Liver (tissue), 9 donors: ENCODE results near the gene CTBP1. TPM values are rescaled to one million over a fixed set of nuclear protein-coding genes. Genes with fewer than 3 reads are reported as not detected.

Experiments used
- DNase-seq: peaks from one replicate; pipeline ENCODE4 v3.0.0-alpha.2; 2017; ENCODE audit warnings: low spot score
- H3K27ac ChIP-seq, 2 donors: one replicate each; pipeline ENCODE4 v1.7.0; 2013; ENCODE audit warnings: inconsistent platforms in 2 of 2, low read length in 2 of 2, control low read depth in 1 of 2, low read depth in 1 of 2, mild to moderate bottlenecking in 1 of 2
- H3K27me3 ChIP-seq, 4 donors: one replicate each; pipeline versions ENCODE4 v1.6.1 to v1.7.0; 2013; ENCODE audit warnings: low read length in 3 of 4, inconsistent platforms in 1 of 4, mild to moderate bottlenecking in 1 of 4, moderate library complexity in 1 of 4; ENCODE audit not compliant: control insufficient read depth in 4 of 4, insufficient read depth in 4 of 4
- H3K36me3 ChIP-seq, 4 donors: one replicate each; pipeline versions ENCODE4 v1.6.1 to v1.7.0; 2013; ENCODE audit warnings: low read length in 3 of 4, mild to moderate bottlenecking in 3 of 4, low read depth in 1 of 4, moderate library complexity in 1 of 4; ENCODE audit not compliant: control insufficient read depth in 4 of 4, insufficient read depth in 3 of 4
- H3K4me1 ChIP-seq, 4 donors: one replicate each; pipeline versions ENCODE4 v1.6.1 to v1.7.0; 2013; ENCODE audit warnings: low read length in 3 of 4, mild to moderate bottlenecking in 3 of 4, moderate library complexity in 1 of 4; ENCODE audit not compliant: control insufficient read depth in 4 of 4, insufficient read depth in 4 of 4
- H3K4me3 ChIP-seq, 3 donors: one replicate each; pipeline versions ENCODE4 v1.6.1 to v1.7.0; 2013; ENCODE audit warnings: low read length in 3 of 3, control low read depth in 1 of 3, low read depth in 1 of 3, mild to moderate bottlenecking in 1 of 3
- H3K9ac ChIP-seq, 2 donors: one replicate each; pipeline ENCODE4 v1.7.0; 2013; ENCODE audit warnings: low read length in 2 of 2, mild to moderate bottlenecking in 2 of 2, moderate library complexity in 2 of 2, control low read depth in 1 of 2, low read depth in 1 of 2
- H3K9me3 ChIP-seq, 4 donors: one replicate each; pipeline versions ENCODE4 v1.6.1 to v1.7.0; 2013; ENCODE audit warnings: low read length in 3 of 4; ENCODE audit not compliant: control insufficient read depth in 4 of 4
- EGR1 ChIP-seq, 2 donors: IDR thresholded peaks; 2 replicates each; pipeline ENCODE4 v1.6.1; 2016 to 2018; ENCODE audit warnings: antibody characterized with exemption in 2 of 2, low read depth in 2 of 2
- FOXA1 ChIP-seq: IDR thresholded peaks from 2 replicates; pipeline ENCODE4 v1.6.1; 2016; ENCODE audit warnings: antibody characterized with exemption
- FOXA2 ChIP-seq: IDR thresholded peaks from 2 replicates; pipeline ENCODE4 v1.6.1; 2016; ENCODE audit warnings: antibody characterized with exemption
- GABPA ChIP-seq, 2 donors: IDR thresholded peaks in 1 of 2; conservative IDR thresholded peaks in 1 of 2; 2 replicates each; pipeline ENCODE4 v1.6.1; 2016; ENCODE audit warnings: antibody characterized with exemption in 2 of 2, mild to moderate bottlenecking in 1 of 2, moderate library complexity in 1 of 2
- HNF4A ChIP-seq, 2 donors: conservative IDR thresholded peaks; 2 replicates each; pipeline ENCODE4 v1.6.1; 2016; ENCODE audit warnings: antibody characterized with exemption in 2 of 2, mild to moderate bottlenecking in 2 of 2
- HNF4G ChIP-seq: IDR thresholded peaks from 2 replicates; pipeline ENCODE4 v1.6.1; 2016; ENCODE audit warnings: antibody characterized with exemption
- JUND ChIP-seq, 2 donors: IDR thresholded peaks; 2 replicates each; pipeline ENCODE4 v1.6.1; 2016; ENCODE audit warnings: antibody characterized with exemption in 2 of 2
- NR2F2 ChIP-seq: IDR thresholded peaks from 2 replicates; pipeline ENCODE4 v1.6.1; 2016; ENCODE audit warnings: antibody characterized with exemption
- RAD21 ChIP-seq, 2 donors: IDR thresholded peaks; 2 replicates each; pipeline ENCODE4 v1.6.1; 2016; ENCODE audit warnings: antibody characterized with exemption in 2 of 2, mild to moderate bottlenecking in 2 of 2
- RXRA ChIP-seq, 2 donors: IDR thresholded peaks; 2 replicates each; pipeline ENCODE4 v1.6.1; 2017 to 2018; ENCODE audit warnings: antibody characterized with exemption in 2 of 2, mild to moderate bottlenecking in 1 of 2
- SP1 ChIP-seq: IDR thresholded peaks from 2 replicates; pipeline ENCODE4 v1.6.1; 2018; ENCODE audit warnings: antibody characterized with exemption, mild to moderate bottlenecking
- TAF1 ChIP-seq: conservative IDR thresholded peaks from 2 replicates; pipeline ENCODE4 v1.6.1; 2016; ENCODE audit warnings: antibody characterized with exemption, mild to moderate bottlenecking
- YY1 ChIP-seq: IDR thresholded peaks from 2 replicates; pipeline ENCODE4 v1.6.1; 2016; ENCODE audit warnings: antibody characterized with exemption, mild to moderate bottlenecking
- whole genome bisulfite sequencing: extraction: QIAGEN DNeasy Blood & Tissue Kit; methylation state at CpG from one replicate; pipeline ENCODE4 v1.1.7; 2013; 5-methylcytosine and 5-hydroxymethylcytosine counted together
- polyA plus RNA-seq, 2 donors: library from polyadenylated mRNA; stranded (reverse) in 1 of 2; unstranded in 1 of 2; fragments of 200-250 nt in 1 of 2; fragments of >200 nt in 1 of 2; fragmentation: Nextera tagmentation in 1 of 2; extraction: Ambion mirVana in 1 of 2; gene quantifications; one replicate each; pipeline versions ENCODE4 v1.2.1 to v1.2.3, GENCODE V29; 2013 to 2015
- total RNA-seq, 2 donors: library from RNA; depleted of rRNA; stranded (reverse); fragments of >200 nt; gene quantifications; one replicate each; pipeline ENCODE4 v1.2.3, GENCODE V29; 2014
- TF ChIP-seq, protein P1 (sequence below): IDR thresholded peaks from 2 replicates; pipeline ENCODE4 v1.6.1; 2016; ENCODE audit warnings: antibody characterized with exemption
- TF ChIP-seq, protein P2 (sequence below): IDR thresholded peaks from 2 replicates; pipeline ENCODE4 v1.6.1; 2016; ENCODE audit warnings: antibody characterized with exemption
- TF ChIP-seq, protein P3 (sequence below): fragments of 150-350 bp; IDR thresholded peaks from 2 replicates; pipeline ENCODE4 v1.5.1; 2017; ENCODE audit warnings: improper control_type of control experiment, low read depth, low read length; ENCODE audit not compliant: missing input control
- TF ChIP-seq, protein P4 (sequence below): IDR thresholded peaks from 2 replicates; pipeline ENCODE4 v1.6.1; 2016; ENCODE audit warnings: antibody characterized with exemption
- donor health status: healthy.
- donor health status: healthy.
- donor health status: healthy.
- donor health status: healthy.
- donor health status: healthy.

CTBP1 gene
- total and polyA plus RNA-seq, 4 donors, result 27.5 to 156 (median 79.5) TPM

DNA sequence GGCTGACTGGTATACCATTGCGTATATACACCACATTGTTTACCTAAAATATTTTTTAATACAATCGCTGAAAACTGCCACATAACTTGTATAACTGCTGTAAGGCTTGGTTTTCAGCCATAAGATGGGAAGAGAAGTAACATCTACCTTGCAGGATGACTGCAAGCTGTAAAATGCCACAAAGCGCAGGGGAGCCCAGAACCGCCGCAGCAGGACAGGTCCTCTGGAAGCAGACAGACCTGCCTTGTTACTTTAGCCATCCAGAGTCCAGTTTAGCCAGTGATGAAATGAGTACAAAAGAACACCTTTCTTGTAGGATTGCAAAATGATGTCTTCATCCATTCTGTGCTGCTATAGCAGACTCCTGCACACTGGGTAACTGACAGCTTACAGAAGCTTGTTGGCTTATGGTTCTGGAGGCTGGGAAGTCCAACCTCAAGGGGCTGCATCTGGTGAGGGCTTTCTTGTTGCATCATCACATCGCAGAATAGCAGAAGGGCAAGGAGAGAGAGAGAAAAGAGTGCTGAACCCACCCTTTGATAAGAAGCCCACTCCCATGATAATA is 4.1 kb upstream of the CTBP1 start (continued):
- TF ChIP-seq, protein P1, sequence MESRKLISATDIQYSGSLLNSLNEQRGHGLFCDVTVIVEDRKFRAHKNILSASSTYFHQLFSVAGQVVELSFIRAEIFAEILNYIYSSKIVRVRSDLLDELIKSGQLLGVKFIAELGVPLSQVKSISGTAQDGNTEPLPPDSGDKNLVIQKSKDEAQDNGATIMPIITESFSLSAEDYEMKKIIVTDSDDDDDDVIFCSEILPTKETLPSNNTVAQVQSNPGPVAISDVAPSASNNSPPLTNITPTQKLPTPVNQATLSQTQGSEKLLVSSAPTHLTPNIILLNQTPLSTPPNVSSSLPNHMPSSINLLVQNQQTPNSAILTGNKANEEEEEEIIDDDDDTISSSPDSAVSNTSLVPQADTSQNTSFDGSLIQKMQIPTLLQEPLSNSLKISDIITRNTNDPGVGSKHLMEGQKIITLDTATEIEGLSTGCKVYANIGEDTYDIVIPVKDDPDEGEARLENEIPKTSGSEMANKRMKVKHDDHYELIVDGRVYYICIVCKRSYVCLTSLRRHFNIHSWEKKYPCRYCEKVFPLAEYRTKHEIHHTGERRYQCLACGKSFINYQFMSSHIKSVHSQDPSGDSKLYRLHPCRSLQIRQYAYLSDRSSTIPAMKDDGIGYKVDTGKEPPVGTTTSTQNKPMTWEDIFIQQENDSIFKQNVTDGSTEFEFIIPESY, result no peak
- TF ChIP-seq HNF4G (no peak), EGR1 (IDR thresholded peaks at IDR 0.05; ENCODE audit: low read depth in 2 of 2) (no peak), JUND (IDR thresholded peaks at IDR 0.05) (no peak)

DNA sequence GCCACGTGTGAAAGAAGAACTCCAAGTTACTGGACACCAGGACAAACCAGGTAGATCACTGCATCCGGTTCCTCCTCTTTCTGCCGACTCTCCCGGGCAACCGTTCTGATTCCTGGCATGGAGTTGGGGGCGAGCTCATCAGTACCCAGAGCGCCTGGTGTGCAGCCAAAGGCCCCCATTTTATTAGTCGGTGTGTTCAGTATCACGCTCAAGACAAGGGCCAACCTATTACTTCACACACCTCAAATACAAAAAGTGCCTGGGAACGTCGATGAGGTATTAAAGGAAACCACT is 2.8 kb upstream of the CTBP1 start:
- H3K36me3 ChIP-seq, result peaks cover 0 to 9% (median 2%) of the 10 kb centered on the region in 4 donors
- WGBS, result 98% methylated on average over 11 of the region's 11 CpGs
- DNase-seq, result no peak
- H3K9ac ChIP-seq, result no peak overlapping the region
- peaks cover 0 to 7% (median under 1%) of the 10 kb centered on the region in 4 donors for H3K9me3 ChIP-seq
- TF ChIP-seq FOXA1, result no peak
- TF ChIP-seq, protein P2, sequence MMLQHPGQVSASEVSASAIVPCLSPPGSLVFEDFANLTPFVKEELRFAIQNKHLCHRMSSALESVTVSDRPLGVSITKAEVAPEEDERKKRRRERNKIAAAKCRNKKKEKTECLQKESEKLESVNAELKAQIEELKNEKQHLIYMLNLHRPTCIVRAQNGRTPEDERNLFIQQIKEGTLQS, result no peak
- TF ChIP-seq GABPA (IDR thresholded peaks at IDR 0.05 in 1 of 2, conservative IDR thresholded peaks at IDR 0.05 in 1 of 2), result no peak
- no peak for TF ChIP-seq HNF4G
- no peak for TF ChIP-seq SP1
- TF ChIP-seq, protein P1, result no peak
- TF ChIP-seq RAD21 (IDR thresholded peaks at IDR 0.05), result no peak
- no peak for TF ChIP-seq NR2F2
- no peak for TF ChIP-seq FOXA2
- TF ChIP-seq TAF1, result no peak
- no peak for TF ChIP-seq YY1
- TF ChIP-seq JUND (IDR thresholded peaks at IDR 0.05), result no peak
- TF ChIP-seq, protein P3, sequence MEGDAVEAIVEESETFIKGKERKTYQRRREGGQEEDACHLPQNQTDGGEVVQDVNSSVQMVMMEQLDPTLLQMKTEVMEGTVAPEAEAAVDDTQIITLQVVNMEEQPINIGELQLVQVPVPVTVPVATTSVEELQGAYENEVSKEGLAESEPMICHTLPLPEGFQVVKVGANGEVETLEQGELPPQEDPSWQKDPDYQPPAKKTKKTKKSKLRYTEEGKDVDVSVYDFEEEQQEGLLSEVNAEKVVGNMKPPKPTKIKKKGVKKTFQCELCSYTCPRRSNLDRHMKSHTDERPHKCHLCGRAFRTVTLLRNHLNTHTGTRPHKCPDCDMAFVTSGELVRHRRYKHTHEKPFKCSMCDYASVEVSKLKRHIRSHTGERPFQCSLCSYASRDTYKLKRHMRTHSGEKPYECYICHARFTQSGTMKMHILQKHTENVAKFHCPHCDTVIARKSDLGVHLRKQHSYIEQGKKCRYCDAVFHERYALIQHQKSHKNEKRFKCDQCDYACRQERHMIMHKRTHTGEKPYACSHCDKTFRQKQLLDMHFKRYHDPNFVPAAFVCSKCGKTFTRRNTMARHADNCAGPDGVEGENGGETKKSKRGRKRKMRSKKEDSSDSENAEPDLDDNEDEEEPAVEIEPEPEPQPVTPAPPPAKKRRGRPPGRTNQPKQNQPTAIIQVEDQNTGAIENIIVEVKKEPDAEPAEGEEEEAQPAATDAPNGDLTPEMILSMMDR, result no peak
- TF ChIP-seq, protein P4, sequence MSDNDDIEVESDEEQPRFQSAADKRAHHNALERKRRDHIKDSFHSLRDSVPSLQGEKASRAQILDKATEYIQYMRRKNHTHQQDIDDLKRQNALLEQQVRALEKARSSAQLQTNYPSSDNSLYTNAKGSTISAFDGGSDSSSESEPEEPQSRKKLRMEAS, result no peak
- TF ChIP-seq HNF4A (conservative IDR thresholded peaks at IDR 0.05), result no peak
- no peak for TF ChIP-seq RXRA (IDR thresholded peaks at IDR 0.05)
- no peak overlapping the region for H3K4me3 ChIP-seq
- no peaks in the 10 kb centered on the region for H3K27me3 ChIP-seq
- H3K4me1 ChIP-seq, result peaks cover 3 to 25% (median 20%) of the 10 kb centered on the region in 4 donors
- no peak overlapping the region for H3K27ac ChIP-seq
